ENCODE results near the gene RNGTT. TPM values are rescaled to one million over a fixed set of nuclear protein-coding genes. Genes with fewer than 3 reads are reported as not detected.

RNGTT gene
- polyA plus RNA-seq, 1 donor (not counting 4 experiments of a cell fraction or from before 2014, with no cell fraction given) = 9.7 TPM

GRCh38 chr6:88574031-88574430 is 389.4 kb downstream of the RNGTT start:
- FAIRE-seq = no peak

DNA sequence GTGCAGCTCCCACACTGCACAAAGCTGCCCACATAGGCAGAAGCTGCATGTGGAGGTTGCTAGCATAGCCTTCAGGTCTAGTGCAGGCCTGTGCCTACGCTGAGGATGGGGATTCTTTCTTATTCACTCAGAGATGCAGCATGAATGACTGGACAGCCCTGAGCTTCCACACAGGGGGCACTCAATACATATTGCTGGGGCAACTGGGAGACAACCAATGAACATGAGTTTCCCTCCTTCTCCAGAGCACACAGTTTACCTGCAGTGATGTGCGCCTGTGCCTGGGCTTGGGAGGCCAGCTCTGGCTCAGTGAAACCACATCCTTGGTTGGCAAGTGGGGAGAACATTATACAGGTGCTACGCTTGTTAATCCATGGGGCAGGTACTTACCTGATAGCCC is 389.9 kb downstream of the RNGTT start:
- dilution Hi-C loops (cut with MboI; ENCODE audit: extremely low pct_ligation_motif_present, low sequenced_read_pairs) = no loop called here
- no peak for FAIRE-seq
- TF ChIP-seq, protein P1, sequence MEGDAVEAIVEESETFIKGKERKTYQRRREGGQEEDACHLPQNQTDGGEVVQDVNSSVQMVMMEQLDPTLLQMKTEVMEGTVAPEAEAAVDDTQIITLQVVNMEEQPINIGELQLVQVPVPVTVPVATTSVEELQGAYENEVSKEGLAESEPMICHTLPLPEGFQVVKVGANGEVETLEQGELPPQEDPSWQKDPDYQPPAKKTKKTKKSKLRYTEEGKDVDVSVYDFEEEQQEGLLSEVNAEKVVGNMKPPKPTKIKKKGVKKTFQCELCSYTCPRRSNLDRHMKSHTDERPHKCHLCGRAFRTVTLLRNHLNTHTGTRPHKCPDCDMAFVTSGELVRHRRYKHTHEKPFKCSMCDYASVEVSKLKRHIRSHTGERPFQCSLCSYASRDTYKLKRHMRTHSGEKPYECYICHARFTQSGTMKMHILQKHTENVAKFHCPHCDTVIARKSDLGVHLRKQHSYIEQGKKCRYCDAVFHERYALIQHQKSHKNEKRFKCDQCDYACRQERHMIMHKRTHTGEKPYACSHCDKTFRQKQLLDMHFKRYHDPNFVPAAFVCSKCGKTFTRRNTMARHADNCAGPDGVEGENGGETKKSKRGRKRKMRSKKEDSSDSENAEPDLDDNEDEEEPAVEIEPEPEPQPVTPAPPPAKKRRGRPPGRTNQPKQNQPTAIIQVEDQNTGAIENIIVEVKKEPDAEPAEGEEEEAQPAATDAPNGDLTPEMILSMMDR (optimal IDR thresholded peaks at IDR 0.05 in 1 of 3, IDR thresholded peaks at IDR 0.05 in 1 of 3, conservative IDR thresholded peaks at IDR 0.05 in 1 of 3; ENCODE audit: extremely low read depth in 1 of 3, insufficient read depth in 2 of 3, low read length in 3 of 3) = no peak
- no peak for TF ChIP-seq EZH2 (IDR thresholded peaks at IDR 0.05; ENCODE audit: low read length)
- no peaks in the 10 kb centered on the region for H3K79me2 ChIP-seq (ENCODE audit: control insufficient read depth, insufficient read depth, low read length)
- H4K20me1 ChIP-seq (ENCODE audit: control insufficient read depth, extremely low read depth, insufficient read depth, low read length) = no peaks in the 10 kb centered on the region
- H3K9me3 ChIP-seq (ENCODE audit: control insufficient read depth, low read depth, low read length) = no peaks in the 10 kb centered on the region
- no peak overlapping the region for H3K27ac ChIP-seq (ENCODE audit: control insufficient read depth, insufficient read depth, low read length)
- no peak for DNase-seq (ENCODE audit: low read depth, low spot score)
- no peaks in the 10 kb centered on the region for H3K27me3 ChIP-seq (ENCODE audit: control insufficient read depth, extremely low read depth, insufficient read depth, low read length)
- no peaks in the 10 kb centered on the region for H3K4me1 ChIP-seq (ENCODE audit: control insufficient read depth, extremely low read depth, insufficient read depth, low read length)
- H3K9me1 ChIP-seq (ENCODE audit: control insufficient read depth, extremely low read depth, insufficient read depth, low read length) = no peaks in the 10 kb centered on the region
- no peak overlapping the region for H3K4me2 ChIP-seq (ENCODE audit: control insufficient read depth, extremely low read depth, insufficient read depth, low read depth, low read length)
- no peaks in the 10 kb centered on the region for H3K36me3 ChIP-seq (ENCODE audit: control insufficient read depth in 2 of 2, extremely low read depth in 1 of 2, insufficient read depth in 2 of 2, low read length in 2 of 2)
- H3K9ac ChIP-seq (ENCODE audit: control insufficient read depth, extremely low read depth, insufficient read depth, low read length) = no peak overlapping the region
- H2AFZ ChIP-seq (ENCODE audit: control insufficient read depth, low read length) = no peak overlapping the region
- H3K4me3 ChIP-seq (ENCODE audit: control insufficient read depth in 2 of 3, extremely low read depth in 1 of 3, insufficient read depth in 2 of 3, low read depth in 1 of 3, low read length in 3 of 3) = no peak overlapping the region

More at GRCh38 chr6:88574031-88574430, 389.4 kb downstream of the RNGTT start:
- no peaks in the 10 kb centered on the region for H3K27me3 ChIP-seq (ENCODE audit: control insufficient read depth, extremely low read depth, insufficient read depth, low read length)
- no peak overlapping the region for H3K4me3 ChIP-seq (ENCODE audit: control insufficient read depth in 2 of 3, extremely low read depth in 1 of 3, insufficient read depth in 2 of 3, low read depth in 1 of 3, low read length in 3 of 3)
- H3K79me2 ChIP-seq (ENCODE audit: control insufficient read depth, insufficient read depth, low read length) = no peaks in the 10 kb centered on the region
- no peaks in the 10 kb centered on the region for H3K9me1 ChIP-seq (ENCODE audit: control insufficient read depth, extremely low read depth, insufficient read depth, low read length)
- H4K20me1 ChIP-seq (ENCODE audit: control insufficient read depth, extremely low read depth, insufficient read depth, low read length) = no peaks in the 10 kb centered on the region
- H3K4me2 ChIP-seq (ENCODE audit: control insufficient read depth, extremely low read depth, insufficient read depth, low read depth, low read length) = no peak overlapping the region
- H3K4me1 ChIP-seq (ENCODE audit: control insufficient read depth, extremely low read depth, insufficient read depth, low read length) = no peaks in the 10 kb centered on the region
- H2AFZ ChIP-seq (ENCODE audit: control insufficient read depth, low read length) = no peak overlapping the region
- no peaks in the 10 kb centered on the region for H3K36me3 ChIP-seq (ENCODE audit: control insufficient read depth in 2 of 2, extremely low read depth in 1 of 2, insufficient read depth in 2 of 2, low read length in 2 of 2)
- dilution Hi-C loops (cut with MboI; ENCODE audit: extremely low pct_ligation_motif_present, low sequenced_read_pairs) = no loop called here
- no peak overlapping the region for H3K9ac ChIP-seq (ENCODE audit: control insufficient read depth, extremely low read depth, insufficient read depth, low read length)
- TF ChIP-seq, protein P1 (optimal IDR thresholded peaks at IDR 0.05 in 1 of 3, IDR thresholded peaks at IDR 0.05 in 1 of 3, conservative IDR thresholded peaks at IDR 0.05 in 1 of 3; ENCODE audit: extremely low read depth in 1 of 3, insufficient read depth in 2 of 3, low read length in 3 of 3) = no peak
- TF ChIP-seq EZH2 (IDR thresholded peaks at IDR 0.05; ENCODE audit: low read length) = no peak
- no peak for DNase-seq (ENCODE audit: low read depth, low spot score)
- no peaks in the 10 kb centered on the region for H3K9me3 ChIP-seq (ENCODE audit: control insufficient read depth, low read depth, low read length)
- H3K27ac ChIP-seq (ENCODE audit: control insufficient read depth, insufficient read depth, low read length) = no peak overlapping the region
